HG02623 (cell line): ENCODE data around the gene VASH1.
"Not testable (repeated sequence)": the region's sequence is repeated elsewhere in the genome, so short reads cannot be mapped to it uniquely, and the experiment has no call there.

Source experiments
- ATAC-seq: cut with Tn5 transposase; IDR thresholded peaks from one replicate; pipeline ENCODE4 v1.9.1; 2021; ENCODE audit warnings: moderate library complexity; ENCODE audit not compliant: unreplicated experiment

Gene VASH1

GRCh38 chr14:76761136-76761959 lies at the start of gene VASH1:
TSS of gene VASH1 (plus strand) at chr14:76761468. CDS start at chr14:76762822, 1,354 bp downstream.
- ATAC-seq = peak; percentile 79

GRCh38 chr14:76713121-76713520 lies 48.1 kb upstream of the VASH1 start:
- ATAC-seq = no peak

- no peak for ATAC-seq
These were observed 46.8 kb upstream of the VASH1 start for GRCh38 chr14:76714470-76714869.

GRCh38 chr14:76715101-76715500 lies 46.2 kb upstream of the VASH1 start:
- ATAC-seq = no peak

- no peak for ATAC-seq
These were observed 45.7 kb upstream of the VASH1 start for GRCh38 chr14:76715511-76716081.

- ATAC-seq = no peak
These were observed 45.0 kb upstream of the VASH1 start for GRCh38 chr14:76716285-76716684.

- no peak for ATAC-seq
These were observed 43.6 kb upstream of the VASH1 start for GRCh38 chr14:76717508-76718290.

- ATAC-seq = no peak
These were observed 42.8 kb upstream of the VASH1 start for GRCh38 chr14:76718306-76719040.

GRCh38 chr14:76719666-76720065 lies 41.6 kb upstream of the VASH1 start:
- ATAC-seq = no peak

GRCh38 chr14:76720382-76720813 lies 40.9 kb upstream of the VASH1 start:
- no peak for ATAC-seq

GRCh38 chr14:76721506-76721905 lies 39.8 kb upstream of the VASH1 start:
- ATAC-seq = not testable (repeated sequence)

- ATAC-seq = no peak
These were observed 36.4 kb upstream of the VASH1 start for GRCh38 chr14:76724651-76725550.

GRCh38 chr14:76726551-76726970 lies 34.7 kb upstream of the VASH1 start:
- ATAC-seq = no peak

- no peak for ATAC-seq
These were observed 33.9 kb upstream of the VASH1 start for GRCh38 chr14:76727384-76727783.

- ATAC-seq = no peak
These were observed 33.4 kb upstream of the VASH1 start for GRCh38 chr14:76727901-76728300.

GRCh38 chr14:76729258-76729657 lies 32.0 kb upstream of the VASH1 start:
- ATAC-seq = no peak

- ATAC-seq = no peak
These were observed 31.2 kb upstream of the VASH1 start for GRCh38 chr14:76729953-76730505.

- ATAC-seq = not testable (repeated sequence)
These were observed 26.8 kb upstream of the VASH1 start for GRCh38 chr14:76734501-76734900.

GRCh38 chr14:76736514-76736913 lies 24.8 kb upstream of the VASH1 start:
- no peak for ATAC-seq

- ATAC-seq = no peak
These were observed 20.2 kb upstream of the VASH1 start for GRCh38 chr14:76741074-76741473.
